Pancreas (tissue), 8 donors: ENCODE measurements around the gene OR8H3. TPM values are rescaled to one million over a fixed set of nuclear protein-coding genes. Genes with fewer than 3 reads are reported as not detected.

Source experiments
- polyA plus RNA-seq, 2 donors: library from polyadenylated mRNA; stranded (reverse); fragments of 200-250 nt; gene quantifications; one replicate each; pipeline ENCODE4 v1.2.3, GENCODE V29; 2013
- total RNA-seq, 6 donors: library from RNA; stranded (reverse); fragmentation: NEBNext Ultra II Directional in 4 of 6; extraction: Animal tissue kit (Norgen Biotek cat#: 25700) in 4 of 6; gene quantifications; one replicate each; pipeline versions ENCODE4 v1.2.1 to v1.2.4, GENCODE V29; 2021 to 2023
- donor health status: healthy with polysubstance abuse.
- donor health status: DM: no; HTN: no; CAD: no; lungs with moderate emphysema.
- donor health status: DM: no; HTN: no; CAD: no.
- donor health status: Bipolar disorder and iron deficiency.
- donor health status: DM: yes; HTN: yes; CAD: no.
- donor health status: DM: no; HTN: no; CAD: no.
- donor health status: DM: no; HTN: no; CAD: no.
- donor health status: DM: yes; HTN: yes; CAD: no.

Gene OR8H3
- total and polyA plus RNA-seq, 8 donors = not detected

Other genes starting within 250 kb of the OR8H3 start
- gene TRIM51, start 239.1 kb upstream of the OR8H3 start, total RNA-seq = not detected
- not detected for gene TRIM51, start 239.1 kb upstream of the OR8H3 start, polyA plus RNA-seq
- not detected for gene OR5W2, start 207.8 kb upstream of the OR8H3 start, total RNA-seq
- not detected for gene OR5W2, start 207.8 kb upstream of the OR8H3 start, polyA plus RNA-seq
- gene OR5I1, start 186.0 kb upstream of the OR8H3 start, total RNA-seq = not detected
- gene OR5I1, start 186.0 kb upstream of the OR8H3 start, polyA plus RNA-seq = not detected
- gene OR10AG1, start 152.4 kb upstream of the OR8H3 start, total RNA-seq = not detected
- gene OR10AG1, start 152.4 kb upstream of the OR8H3 start, polyA plus RNA-seq = not detected
- gene OR5F1, start 127.7 kb upstream of the OR8H3 start, total RNA-seq = not detected
- not detected for gene OR5F1, start 127.7 kb upstream of the OR8H3 start, polyA plus RNA-seq
- not detected for gene OR5AS1, start 94.7 kb upstream of the OR8H3 start, total RNA-seq
- gene OR5AS1, start 94.7 kb upstream of the OR8H3 start, polyA plus RNA-seq = not detected
- gene OR8I2, start 29.1 kb upstream of the OR8H3 start, total RNA-seq = not detected
- not detected for gene OR8I2, start 29.1 kb upstream of the OR8H3 start, polyA plus RNA-seq
- gene OR8H2, start 18.7 kb upstream of the OR8H3 start, total RNA-seq = not detected
- gene OR8H2, start 18.7 kb upstream of the OR8H3 start, polyA plus RNA-seq = not detected
- not detected for gene OR8J3, start 17.8 kb downstream of the OR8H3 start, total RNA-seq
- not detected for gene OR8J3, start 17.8 kb downstream of the OR8H3 start, polyA plus RNA-seq
- gene OR8K5, start 37.9 kb downstream of the OR8H3 start, total RNA-seq = not detected
- gene OR8K5, start 37.9 kb downstream of the OR8H3 start, polyA plus RNA-seq = not detected
- not detected for gene OR5J2, start 54.2 kb downstream of the OR8H3 start, total RNA-seq
- gene OR5J2, start 54.2 kb downstream of the OR8H3 start, polyA plus RNA-seq = not detected
- gene OR5T2, start 111.9 kb downstream of the OR8H3 start, total RNA-seq = not detected
- gene OR5T2, start 111.9 kb downstream of the OR8H3 start, polyA plus RNA-seq = not detected
- gene OR5T3, start 129.9 kb downstream of the OR8H3 start, total RNA-seq = not detected
- not detected for gene OR5T3, start 129.9 kb downstream of the OR8H3 start, polyA plus RNA-seq
- gene OR5T1, start 151.8 kb downstream of the OR8H3 start, total RNA-seq = not detected
- not detected for gene OR5T1, start 151.8 kb downstream of the OR8H3 start, polyA plus RNA-seq
- not detected for gene OR8H1, start 169.9 kb downstream of the OR8H3 start, total RNA-seq
- gene OR8H1, start 169.9 kb downstream of the OR8H3 start, polyA plus RNA-seq = not detected
- gene OR8K3, start 192.8 kb downstream of the OR8H3 start, total RNA-seq = not detected
- gene OR8K3, start 192.8 kb downstream of the OR8H3 start, polyA plus RNA-seq = not detected
- not detected for gene OR8K1, start 223.7 kb downstream of the OR8H3 start, total RNA-seq
- gene OR8K1, start 223.7 kb downstream of the OR8H3 start, polyA plus RNA-seq = not detected
- not detected for gene OR8J1, start 231.9 kb downstream of the OR8H3 start, total RNA-seq
- not detected for gene OR8J1, start 231.9 kb downstream of the OR8H3 start, polyA plus RNA-seq